HepG2 (cell line): ENCODE data around the gene ABCC1. TPM values are rescaled to one million over a fixed set of nuclear protein-coding genes. Genes with fewer than 3 reads are reported as not detected.

Experiments used
- HIVEP1 ChIP-seq: sonication (generic); formaldehyde crosslinking; IDR thresholded peaks from 2 replicates; pipeline ENCODE4 v1.4.0; 2020; ENCODE audit warnings: mild to moderate bottlenecking, missing genetic modification reagents
- KLF9 ChIP-seq: IDR thresholded peaks from 2 replicates; pipeline ENCODE4 v1.6.1; 2016; ENCODE audit warnings: low read depth
- NCOR1 ChIP-seq: fragments of 200-600 bp; sonication (generic); IDR thresholded peaks from 2 replicates; pipeline ENCODE4 v1.7.0; 2017; ENCODE audit warnings: antibody characterized with exemption, low read length, borderline replicate concordance
- NFE2L2 ChIP-seq: fragments of 150-350 bp; IDR thresholded peaks from 2 replicates; pipeline ENCODE4 v1.6.1; 2014; ENCODE audit warnings: low read length
- SMAD3 ChIP-seq: sonication (generic); formaldehyde crosslinking; IDR thresholded peaks from 2 replicates; pipeline ENCODE4 v1.4.0; 2020; ENCODE audit warnings: missing genetic modification reagents
- SNAPC2 ChIP-seq: sonication (generic); formaldehyde crosslinking; IDR thresholded peaks from 2 replicates; pipeline ENCODE4 v1.8.1; 2022; ENCODE audit warnings: mild to moderate bottlenecking, missing genetic modification reagents
- SOX5 ChIP-seq: IDR thresholded peaks from 2 replicates; pipeline ENCODE4 v1.6.1; 2016; ENCODE audit warnings: borderline replicate concordance
- SRY ChIP-seq: sonication (generic); formaldehyde crosslinking; IDR thresholded peaks from 2 replicates; pipeline ENCODE4 v1.8.0; 2022; ENCODE audit warnings: mild to moderate bottlenecking, missing genetic modification reagents
- ZBTB7B ChIP-seq: sonication (generic); formaldehyde crosslinking; IDR thresholded peaks from 2 replicates; pipeline ENCODE4 v1.4.0; 2020; ENCODE audit warnings: missing genetic modification reagents
- ZNF430 ChIP-seq: sonication (generic); formaldehyde crosslinking; IDR thresholded peaks from 2 replicates; pipeline ENCODE4 v1.9.0; 2021; ENCODE audit warnings: mild to moderate bottlenecking, missing genetic modification reagents
- ZNF775 ChIP-seq: sonication (generic); formaldehyde crosslinking; IDR thresholded peaks from 2 replicates; pipeline ENCODE4 v1.4.0; 2020; ENCODE audit warnings: missing genetic modification reagents, mild to moderate bottlenecking, moderate library complexity, borderline replicate concordance
- polyA plus RNA-seq, 8 experiments: library from polyadenylated mRNA; depleted of rRNA in 3 of 8; stranded (reverse) in 7 of 8; unstranded in 1 of 8; fragments of >200 nt; fragmentation: Illumina TruSeq in 4 of 8; extraction: Trizol in 4 of 8; gene quantifications; 2 replicates each; pipeline versions ENCODE4 v1.2.1 to v1.2.3, GENCODE V29; 2011 to 2016; ENCODE audit warnings: low read depth in 4 of 8, missing spikeins in 1 of 8, mixed read lengths in 1 of 8; ENCODE audit not compliant: insufficient read depth in 1 of 8
- total RNA-seq, 5 experiments: library from RNA; depleted of rRNA; stranded (reverse); fragments of >200 nt; fragmentation: Illumina TruSeq; extraction: Trizol; gene quantifications; 2 replicates each; pipeline ENCODE4 v1.2.3, GENCODE V29; 2016; ENCODE audit warnings: low read depth in 1 of 5
- TF ChIP-seq, protein P1 (sequence below): sonication (generic); formaldehyde crosslinking; IDR thresholded peaks from one replicate; pipeline ENCODE4 v1.5.1; 2020; ENCODE audit warnings: mild to moderate bottlenecking, missing genetic modification reagents; ENCODE audit errors: not compliant biosample characterization
- TF ChIP-seq, protein P2 (sequence below): sonication (generic); formaldehyde crosslinking; IDR thresholded peaks from 2 replicates; pipeline ENCODE4 v1.4.0; 2020; ENCODE audit warnings: missing genetic modification reagents
- TF ChIP-seq, protein P3 (sequence below): sonication (generic); formaldehyde crosslinking; IDR thresholded peaks from 2 replicates; pipeline ENCODE4 v1.5.1; 2020; ENCODE audit warnings: mild to moderate bottlenecking, missing genetic modification reagents, moderate library complexity

The ABCC1 gene
- total and polyA plus RNA-seq, 2 of the 13 experiments (the other 11 are each of a cell fraction or from before 2014, with no cell fraction given), result 13.0 to 30.6 TPM

DNA sequence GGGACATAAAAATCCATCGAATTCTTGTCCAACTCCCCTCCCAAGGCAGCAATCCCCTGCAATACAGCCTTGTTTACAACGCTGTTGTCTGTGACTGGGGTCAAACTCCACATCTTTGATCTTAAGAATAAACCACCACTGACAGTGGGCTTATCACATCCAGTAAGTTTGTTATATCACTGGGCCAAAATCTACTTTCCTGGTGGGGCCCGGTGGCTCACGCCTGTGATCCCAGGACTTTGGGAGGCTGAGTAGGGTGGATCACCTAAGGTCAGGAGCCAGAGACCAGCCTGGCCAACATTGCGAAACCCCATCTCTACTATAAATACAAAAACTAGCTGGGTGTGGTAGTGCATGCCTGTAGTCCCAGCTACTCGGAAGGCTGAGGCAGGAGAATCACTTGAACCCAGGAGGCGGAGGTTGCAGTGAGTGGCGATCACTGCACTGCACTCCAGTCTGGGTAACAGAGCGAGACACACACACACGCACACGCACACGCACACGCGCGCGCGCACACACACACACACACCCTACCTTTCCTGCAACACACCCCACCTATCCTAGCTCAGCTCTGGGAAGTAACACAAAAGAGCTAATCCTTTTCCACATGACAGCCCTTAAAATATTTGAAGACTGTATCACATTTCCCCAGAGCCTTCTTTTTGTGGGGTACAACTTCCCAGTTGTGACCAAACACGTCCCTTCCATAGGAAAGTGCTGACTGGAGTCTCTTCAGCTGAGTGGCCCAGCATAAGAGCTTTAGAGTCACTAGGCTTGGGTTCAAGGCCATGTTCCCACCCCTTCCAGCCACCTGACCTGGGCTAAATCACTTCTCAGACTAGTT lies 20.9 kb upstream of the ABCC1 start (continued):
- TF ChIP-seq, protein P1, sequence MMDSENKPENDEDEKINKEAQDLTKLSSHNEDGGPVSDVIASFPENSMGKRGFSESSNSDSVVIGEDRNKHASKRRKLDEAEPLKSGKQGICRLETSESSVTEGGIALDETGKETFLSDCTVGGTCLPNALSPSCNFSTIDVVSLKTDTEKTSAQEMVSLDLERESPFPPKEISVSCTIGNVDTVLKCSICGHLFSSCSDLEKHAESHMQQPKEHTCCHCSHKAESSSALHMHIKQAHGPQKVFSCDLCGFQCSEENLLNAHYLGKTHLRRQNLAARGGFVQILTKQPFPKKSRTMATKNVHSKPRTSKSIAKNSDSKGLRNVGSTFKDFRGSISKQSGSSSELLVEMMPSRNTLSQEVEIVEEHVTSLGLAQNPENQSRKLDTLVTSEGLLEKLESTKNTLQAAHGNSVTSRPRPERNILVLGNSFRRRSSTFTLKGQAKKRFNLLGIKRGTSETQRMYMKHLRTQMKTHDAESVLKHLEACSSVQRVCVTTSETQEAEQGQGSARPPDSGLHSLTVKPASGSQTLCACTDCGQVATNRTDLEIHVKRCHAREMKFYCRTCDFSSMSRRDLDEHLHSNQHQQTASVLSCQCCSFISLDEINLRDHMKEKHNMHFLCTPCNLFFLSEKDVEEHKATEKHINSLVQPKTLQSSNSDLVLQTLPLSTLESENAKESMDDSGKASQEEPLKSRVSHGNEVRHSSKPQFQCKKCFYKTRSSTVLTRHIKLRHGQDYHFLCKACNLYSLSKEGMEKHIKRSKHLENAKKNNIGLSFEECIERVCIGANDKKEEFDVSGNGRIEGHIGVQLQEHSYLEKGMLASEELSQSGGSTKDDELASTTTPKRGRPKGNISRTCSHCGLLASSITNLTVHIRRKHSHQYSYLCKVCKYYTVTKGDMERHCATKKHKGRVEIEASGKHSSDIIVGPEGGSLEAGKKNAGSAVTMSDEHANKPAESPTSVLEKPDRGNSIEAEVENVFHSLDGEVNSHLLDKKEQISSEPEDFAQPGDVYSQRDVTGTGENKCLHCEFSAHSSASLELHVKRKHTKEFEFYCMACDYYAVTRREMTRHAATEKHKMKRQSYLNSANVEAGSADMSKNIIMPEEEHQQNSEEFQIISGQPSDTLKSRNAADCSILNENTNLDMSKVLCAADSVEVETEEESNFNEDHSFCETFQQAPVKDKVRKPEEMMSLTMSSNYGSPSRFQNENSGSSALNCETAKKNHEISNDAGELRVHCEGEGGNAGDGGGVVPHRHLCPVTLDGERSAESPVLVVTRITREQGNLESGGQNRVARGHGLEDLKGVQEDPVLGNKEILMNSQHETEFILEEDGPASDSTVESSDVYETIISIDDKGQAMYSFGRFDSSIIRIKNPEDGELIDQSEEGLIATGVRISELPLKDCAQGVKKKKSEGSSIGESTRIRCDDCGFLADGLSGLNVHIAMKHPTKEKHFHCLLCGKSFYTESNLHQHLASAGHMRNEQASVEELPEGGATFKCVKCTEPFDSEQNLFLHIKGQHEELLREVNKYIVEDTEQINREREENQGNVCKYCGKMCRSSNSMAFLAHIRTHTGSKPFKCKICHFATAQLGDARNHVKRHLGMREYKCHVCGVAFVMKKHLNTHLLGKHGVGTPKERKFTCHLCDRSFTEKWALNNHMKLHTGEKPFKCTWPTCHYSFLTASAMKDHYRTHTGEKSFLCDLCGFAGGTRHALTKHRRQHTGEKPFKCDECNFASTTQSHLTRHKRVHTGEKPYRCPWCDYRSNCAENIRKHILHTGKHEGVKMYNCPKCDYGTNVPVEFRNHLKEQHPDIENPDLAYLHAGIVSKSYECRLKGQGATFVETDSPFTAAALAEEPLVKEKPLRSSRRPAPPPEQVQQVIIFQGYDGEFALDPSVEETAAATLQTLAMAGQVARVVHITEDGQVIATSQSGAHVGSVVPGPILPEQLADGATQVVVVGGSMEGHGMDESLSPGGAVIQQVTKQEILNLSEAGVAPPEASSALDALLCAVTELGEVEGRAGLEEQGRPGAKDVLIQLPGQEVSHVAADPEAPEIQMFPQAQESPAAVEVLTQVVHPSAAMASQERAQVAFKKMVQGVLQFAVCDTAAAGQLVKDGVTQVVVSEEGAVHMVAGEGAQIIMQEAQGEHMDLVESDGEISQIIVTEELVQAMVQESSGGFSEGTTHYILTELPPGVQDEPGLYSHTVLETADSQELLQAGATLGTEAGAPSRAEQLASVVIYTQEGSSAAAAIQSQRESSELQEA, result no peak
- TF ChIP-seq, protein P2, sequence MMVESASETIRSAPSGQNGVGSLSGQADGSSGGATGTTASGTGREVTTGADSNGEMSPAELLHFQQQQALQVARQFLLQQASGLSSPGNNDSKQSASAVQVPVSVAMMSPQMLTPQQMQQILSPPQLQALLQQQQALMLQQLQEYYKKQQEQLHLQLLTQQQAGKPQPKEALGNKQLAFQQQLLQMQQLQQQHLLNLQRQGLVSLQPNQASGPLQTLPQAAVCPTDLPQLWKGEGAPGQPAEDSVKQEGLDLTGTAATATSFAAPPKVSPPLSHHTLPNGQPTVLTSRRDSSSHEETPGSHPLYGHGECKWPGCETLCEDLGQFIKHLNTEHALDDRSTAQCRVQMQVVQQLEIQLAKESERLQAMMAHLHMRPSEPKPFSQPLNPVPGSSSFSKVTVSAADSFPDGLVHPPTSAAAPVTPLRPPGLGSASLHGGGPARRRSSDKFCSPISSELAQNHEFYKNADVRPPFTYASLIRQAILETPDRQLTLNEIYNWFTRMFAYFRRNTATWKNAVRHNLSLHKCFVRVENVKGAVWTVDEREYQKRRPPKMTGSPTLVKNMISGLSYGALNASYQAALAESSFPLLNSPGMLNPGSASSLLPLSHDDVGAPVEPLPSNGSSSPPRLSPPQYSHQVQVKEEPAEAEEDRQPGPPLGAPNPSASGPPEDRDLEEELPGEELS (CRISPR knock-in tag), result peak; percentile 77
- TF ChIP-seq ZNF775, result no peak
- 0 out of 2 replicates have a peak, but pooled peaks have one; percentile 21 for TF ChIP-seq SRY (CRISPR knock-in tag)
- peak; percentile 64; the same call in 1 of the 2 replicates for TF ChIP-seq NCOR1
- TF ChIP-seq SMAD3 (CRISPR knock-in tag), result 0 out of 2 replicates have a peak, but pooled peaks have one; percentile 30
- TF ChIP-seq ZBTB7B (CRISPR knock-in tag), result peak; percentile 64
- no peak for TF ChIP-seq KLF9
- TF ChIP-seq ZNF430, result 0 out of 2 replicates have a peak, but pooled peaks have one; percentile 28
- TF ChIP-seq SNAPC2, result no peak
- no peak for TF ChIP-seq NFE2L2
- TF ChIP-seq HIVEP1 (CRISPR knock-in tag), result peak; percentile 58; the same call in 1 of the 2 replicates
- TF ChIP-seq, protein P3, sequence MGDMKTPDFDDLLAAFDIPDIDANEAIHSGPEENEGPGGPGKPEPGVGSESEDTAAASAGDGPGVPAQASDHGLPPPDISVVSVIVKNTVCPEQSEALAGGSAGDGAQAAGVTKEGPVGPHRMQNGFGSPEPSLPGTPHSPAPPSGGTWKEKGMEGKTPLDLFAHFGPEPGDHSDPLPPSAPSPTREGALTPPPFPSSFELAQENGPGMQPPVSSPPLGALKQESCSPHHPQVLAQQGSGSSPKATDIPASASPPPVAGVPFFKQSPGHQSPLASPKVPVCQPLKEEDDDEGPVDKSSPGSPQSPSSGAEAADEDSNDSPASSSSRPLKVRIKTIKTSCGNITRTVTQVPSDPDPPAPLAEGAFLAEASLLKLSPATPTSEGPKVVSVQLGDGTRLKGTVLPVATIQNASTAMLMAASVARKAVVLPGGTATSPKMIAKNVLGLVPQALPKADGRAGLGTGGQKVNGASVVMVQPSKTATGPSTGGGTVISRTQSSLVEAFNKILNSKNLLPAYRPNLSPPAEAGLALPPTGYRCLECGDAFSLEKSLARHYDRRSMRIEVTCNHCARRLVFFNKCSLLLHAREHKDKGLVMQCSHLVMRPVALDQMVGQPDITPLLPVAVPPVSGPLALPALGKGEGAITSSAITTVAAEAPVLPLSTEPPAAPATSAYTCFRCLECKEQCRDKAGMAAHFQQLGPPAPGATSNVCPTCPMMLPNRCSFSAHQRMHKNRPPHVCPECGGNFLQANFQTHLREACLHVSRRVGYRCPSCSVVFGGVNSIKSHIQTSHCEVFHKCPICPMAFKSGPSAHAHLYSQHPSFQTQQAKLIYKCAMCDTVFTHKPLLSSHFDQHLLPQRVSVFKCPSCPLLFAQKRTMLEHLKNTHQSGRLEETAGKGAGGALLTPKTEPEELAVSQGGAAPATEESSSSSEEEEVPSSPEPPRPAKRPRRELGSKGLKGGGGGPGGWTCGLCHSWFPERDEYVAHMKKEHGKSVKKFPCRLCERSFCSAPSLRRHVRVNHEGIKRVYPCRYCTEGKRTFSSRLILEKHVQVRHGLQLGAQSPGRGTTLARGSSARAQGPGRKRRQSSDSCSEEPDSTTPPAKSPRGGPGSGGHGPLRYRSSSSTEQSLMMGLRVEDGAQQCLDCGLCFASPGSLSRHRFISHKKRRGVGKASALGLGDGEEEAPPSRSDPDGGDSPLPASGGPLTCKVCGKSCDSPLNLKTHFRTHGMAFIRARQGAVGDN (CRISPR knock-in tag), result peak; percentile 47; the same call in 1 of the 2 replicates
- TF ChIP-seq SOX5 (CRISPR knock-in tag), result peak; percentile 31; the same call in 1 of the 2 replicates
